Measurements from ENCODE around the gene MTM1.
A peak's percentile ranks its signal among the peaks of the same experiment; 100 is the strongest.

MTM1 gene

DNA sequence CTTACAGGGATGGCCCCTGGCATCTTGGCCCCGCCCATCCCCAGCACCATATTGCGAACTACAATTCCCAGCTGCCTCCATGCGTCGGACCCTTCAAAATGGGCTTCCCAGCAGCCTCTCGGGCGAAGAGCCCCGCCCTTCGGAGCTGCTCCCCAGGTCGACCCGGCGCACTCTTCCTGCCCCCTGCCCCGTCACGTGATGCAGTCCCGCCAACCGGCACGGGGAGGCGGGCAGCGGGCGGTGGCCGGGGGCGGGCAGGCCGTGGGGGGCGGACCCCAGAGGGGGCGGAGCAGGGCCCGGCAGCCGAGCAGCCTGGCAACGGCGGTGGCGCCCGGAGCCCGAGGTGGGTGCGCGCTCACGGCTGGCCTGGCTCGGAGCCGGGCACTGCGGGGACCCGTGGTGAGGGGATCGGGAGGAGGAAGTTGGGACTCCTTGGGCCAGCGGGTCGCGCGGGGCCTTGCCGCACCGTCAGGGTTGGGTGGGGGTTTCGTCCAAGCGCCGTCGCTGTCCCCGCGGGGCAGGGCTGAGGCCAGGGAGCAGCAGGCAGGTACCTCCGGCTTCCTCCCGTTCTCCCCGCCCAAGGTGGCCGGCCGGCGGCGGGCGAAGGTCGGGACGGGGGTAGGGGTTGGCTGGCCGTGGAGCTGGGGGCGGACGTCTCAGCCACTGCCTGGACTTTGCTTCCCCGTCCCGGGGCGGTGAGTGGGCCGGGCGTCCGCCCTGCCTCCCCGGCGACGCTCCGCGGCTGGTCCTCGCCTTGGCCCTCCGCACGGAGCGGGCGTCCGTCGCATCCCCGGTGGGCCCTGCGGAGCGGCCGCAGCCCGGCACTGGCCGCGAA is at the start of gene MTM1:
MTM1 (plus strand) TSS at position 302 of the 835 bp plus-strand sequence. CDS start 23,994 bp downstream, outside the sequence.
- Histone ChIP-seq H3K4me2 (ENCODE audit: low read depth, low read length, poor library complexity, severe bottlenecking) (peak within 1 kb of the TSS; percentile 84), H4K20me1 (ENCODE audit: low read depth, low read length) (no peaks in the 10 kb centered on the region), H3K36me3 (ENCODE audit: low read length) (no peaks in the 10 kb centered on the region), H3K79me2 (ENCODE audit: insufficient read depth, low read length) (no peaks in the 10 kb centered on the region), H3K9me3 (ENCODE audit: insufficient read depth, low read length) (no peaks in the 10 kb centered on the region), H3K9ac (ENCODE audit: low read length) (peak within 1 kb of the TSS; percentile 62), H3K4me3 (ENCODE audit: insufficient read depth, low read length, poor library complexity, severe bottlenecking) (peak within 1 kb of the TSS; percentile 60), H2AFZ (ENCODE audit: low read depth, low read length, severe bottlenecking) (peak within 1 kb of the TSS; percentile 96), H3F3A (ENCODE audit: insufficient read depth) (no peaks in the 10 kb centered on the region), H3K27ac (ENCODE audit: low read depth, low read length) (peak within 1 kb of the TSS; percentile 31), H3K27me3 (ENCODE audit: low read length) (no peaks in the 10 kb centered on the region), H3K9me2 (replicated peaks; ENCODE audit: insufficient read depth, low read length) (no peaks in the 10 kb centered on the region)
- TF ChIP-seq EZH2phosphoT487 (conservative IDR thresholded peaks at IDR 0.05; ENCODE audit: low read length) = no peak
- TF ChIP-seq, protein P1, sequence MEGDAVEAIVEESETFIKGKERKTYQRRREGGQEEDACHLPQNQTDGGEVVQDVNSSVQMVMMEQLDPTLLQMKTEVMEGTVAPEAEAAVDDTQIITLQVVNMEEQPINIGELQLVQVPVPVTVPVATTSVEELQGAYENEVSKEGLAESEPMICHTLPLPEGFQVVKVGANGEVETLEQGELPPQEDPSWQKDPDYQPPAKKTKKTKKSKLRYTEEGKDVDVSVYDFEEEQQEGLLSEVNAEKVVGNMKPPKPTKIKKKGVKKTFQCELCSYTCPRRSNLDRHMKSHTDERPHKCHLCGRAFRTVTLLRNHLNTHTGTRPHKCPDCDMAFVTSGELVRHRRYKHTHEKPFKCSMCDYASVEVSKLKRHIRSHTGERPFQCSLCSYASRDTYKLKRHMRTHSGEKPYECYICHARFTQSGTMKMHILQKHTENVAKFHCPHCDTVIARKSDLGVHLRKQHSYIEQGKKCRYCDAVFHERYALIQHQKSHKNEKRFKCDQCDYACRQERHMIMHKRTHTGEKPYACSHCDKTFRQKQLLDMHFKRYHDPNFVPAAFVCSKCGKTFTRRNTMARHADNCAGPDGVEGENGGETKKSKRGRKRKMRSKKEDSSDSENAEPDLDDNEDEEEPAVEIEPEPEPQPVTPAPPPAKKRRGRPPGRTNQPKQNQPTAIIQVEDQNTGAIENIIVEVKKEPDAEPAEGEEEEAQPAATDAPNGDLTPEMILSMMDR (IDR thresholded peaks at IDR 0.05; ENCODE audit: insufficient read depth, low read length, poor library complexity, severe bottlenecking) = no peak

DNA sequence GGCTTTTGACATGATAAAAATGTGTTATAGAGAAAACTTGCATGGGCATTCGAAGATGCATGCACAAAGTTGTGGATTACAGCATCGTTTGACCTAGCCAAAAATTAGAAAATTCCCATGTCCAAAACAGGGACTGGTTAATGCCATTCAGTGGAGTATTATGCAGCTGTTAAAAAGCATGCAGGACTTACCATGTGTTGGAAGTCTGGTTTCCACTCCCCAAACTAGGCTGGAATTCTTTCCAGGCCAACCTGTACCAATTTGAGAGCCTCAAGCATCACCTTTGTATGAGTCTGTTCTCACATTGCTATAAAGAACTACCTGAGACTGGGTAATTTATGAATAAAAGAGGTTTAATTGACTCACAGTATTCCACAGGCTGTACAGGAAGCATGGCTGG is 45.9 kb upstream of the MTM1 start:
- TF ChIP-seq EZH2phosphoT487 (conservative IDR thresholded peaks at IDR 0.05; ENCODE audit: low read length) = no peak
- TF ChIP-seq, protein P1 (IDR thresholded peaks at IDR 0.05; ENCODE audit: insufficient read depth, low read length, poor library complexity, severe bottlenecking) = no peak

DNA sequence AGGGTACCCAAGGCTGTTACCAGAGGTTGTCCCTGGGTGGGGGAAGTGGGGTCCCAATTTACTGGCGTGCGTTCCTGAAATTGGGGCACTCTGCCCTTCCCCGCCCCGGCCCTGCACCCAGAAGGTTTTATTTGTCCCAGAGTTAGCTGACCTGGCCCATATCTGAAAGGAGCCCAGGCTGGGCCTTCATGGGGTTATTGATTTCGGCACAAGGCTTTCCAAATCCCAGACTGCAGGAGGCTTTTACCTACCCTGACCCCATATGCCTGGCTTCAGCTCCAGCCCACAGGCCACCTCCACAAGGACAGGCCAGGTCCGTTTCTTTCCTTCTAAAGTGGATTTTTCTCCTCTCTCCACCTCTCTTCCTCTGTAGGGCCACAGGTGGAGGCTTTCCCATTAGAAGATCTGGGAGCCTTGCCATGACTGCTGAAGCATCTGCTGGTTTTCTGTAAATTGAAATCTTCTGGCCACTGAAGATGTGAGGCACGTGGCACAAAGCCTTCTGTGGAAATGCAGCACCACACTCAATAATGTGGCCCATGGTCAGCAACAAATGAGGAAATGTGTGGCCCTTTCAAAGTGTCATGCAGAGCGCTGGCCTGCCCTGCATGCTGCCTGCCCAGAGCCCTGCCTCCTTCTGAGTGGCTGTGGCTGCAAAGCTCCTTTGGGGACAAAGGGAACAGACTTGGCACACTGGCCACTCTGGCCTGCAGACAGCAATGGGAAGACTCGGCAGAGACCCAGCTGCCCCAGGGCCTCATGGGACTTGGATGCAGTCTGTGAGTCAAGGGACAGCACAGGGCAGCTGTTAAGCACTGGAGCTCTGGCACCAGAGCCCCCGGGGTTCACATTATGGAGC is 43.1 kb upstream of the MTM1 start:
- H3K9me3 ChIP-seq (ENCODE audit: insufficient read depth, low read length) = no peaks in the 10 kb centered on the region
- no peak overlapping the region for H3K27ac ChIP-seq (ENCODE audit: low read depth, low read length)
- no peak overlapping the region for H2AFZ ChIP-seq (ENCODE audit: low read depth, low read length, severe bottlenecking)
- TF ChIP-seq, protein P1 (IDR thresholded peaks at IDR 0.05; ENCODE audit: insufficient read depth, low read length, poor library complexity, severe bottlenecking) = no peak
- no peak for TF ChIP-seq EZH2phosphoT487 (conservative IDR thresholded peaks at IDR 0.05; ENCODE audit: low read length)
- H3F3A ChIP-seq (ENCODE audit: insufficient read depth) = no peaks in the 10 kb centered on the region
- H3K27me3 ChIP-seq (ENCODE audit: low read length) = no peaks in the 10 kb centered on the region
- no peak overlapping the region for H3K4me2 ChIP-seq (ENCODE audit: low read depth, low read length, poor library complexity, severe bottlenecking)
- H3K9ac ChIP-seq (ENCODE audit: low read length) = no peak overlapping the region
- H3K9me2 ChIP-seq (replicated peaks; ENCODE audit: insufficient read depth, low read length) = no peaks in the 10 kb centered on the region
- H3K36me3 ChIP-seq (ENCODE audit: low read length) = no peaks in the 10 kb centered on the region
- no peaks in the 10 kb centered on the region for H3K79me2 ChIP-seq (ENCODE audit: insufficient read depth, low read length)
- no peaks in the 10 kb centered on the region for H4K20me1 ChIP-seq (ENCODE audit: low read depth, low read length)
- no peak overlapping the region for H3K4me3 ChIP-seq (ENCODE audit: insufficient read depth, low read length, poor library complexity, severe bottlenecking)

More for the DNA sequence above, 45.9 kb upstream of the MTM1 start:
- no peak overlapping the region for H3K4me2 ChIP-seq (ENCODE audit: low read depth, low read length, poor library complexity, severe bottlenecking)
- H4K20me1 ChIP-seq (ENCODE audit: low read depth, low read length) = no peaks in the 10 kb centered on the region
- H3F3A ChIP-seq (ENCODE audit: insufficient read depth) = no peaks in the 10 kb centered on the region
- no peak overlapping the region for H2AFZ ChIP-seq (ENCODE audit: low read depth, low read length, severe bottlenecking)
- no peak overlapping the region for H3K27ac ChIP-seq (ENCODE audit: low read depth, low read length)
- no peaks in the 10 kb centered on the region for H3K36me3 ChIP-seq (ENCODE audit: low read length)
- no peaks in the 10 kb centered on the region for H3K79me2 ChIP-seq (ENCODE audit: insufficient read depth, low read length)
- H3K9me2 ChIP-seq (replicated peaks; ENCODE audit: insufficient read depth, low read length) = no peaks in the 10 kb centered on the region
- H3K4me3 ChIP-seq (ENCODE audit: insufficient read depth, low read length, poor library complexity, severe bottlenecking) = no peak overlapping the region
- no peaks in the 10 kb centered on the region for H3K27me3 ChIP-seq (ENCODE audit: low read length)
- no peaks in the 10 kb centered on the region for H3K9me3 ChIP-seq (ENCODE audit: insufficient read depth, low read length)
- H3K9ac ChIP-seq (ENCODE audit: low read length) = no peak overlapping the region

All from SU-DHL-6 (cell line).